HG03558 (cell line): ENCODE results near the gene MGAT5.

Source experiments
- ATAC-seq: cut with Tn5 transposase; IDR thresholded peaks from one replicate; pipeline ENCODE4 v1.9.1; 2021; ENCODE audit warnings: moderate number of reproducible peaks; ENCODE audit not compliant: unreplicated experiment; ENCODE audit errors: extremely low read depth

Gene MGAT5

DNA sequence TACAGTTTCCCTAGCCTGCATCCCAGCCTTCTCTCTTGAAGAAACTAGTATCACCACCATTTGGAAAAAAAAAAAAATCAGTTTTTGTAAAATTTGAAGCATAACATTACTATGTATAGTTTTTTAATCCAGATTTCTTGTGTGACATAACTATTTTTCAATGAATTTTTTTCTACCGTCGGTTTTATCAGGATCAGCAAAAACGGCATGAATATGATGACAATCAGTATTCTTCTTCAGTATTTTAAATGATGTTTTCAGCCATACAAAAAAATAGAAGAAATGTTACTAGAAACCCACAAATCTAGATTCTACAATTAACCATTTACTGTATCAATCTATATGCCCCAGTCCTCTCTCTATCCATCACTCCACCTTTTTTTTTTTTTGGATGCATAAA, 103.9 kb downstream of the MGAT5 start:
- ATAC-seq, result no peak

- no peak for ATAC-seq
These were observed 105.7 kb downstream of the MGAT5 start for GRCh38 chr2:134359367-134360081.

- ATAC-seq, result no peak
These were observed 107.0 kb downstream of the MGAT5 start for GRCh38 chr2:134360745-134361487.

- ATAC-seq, result no peak
These were observed 107.8 kb downstream of the MGAT5 start for GRCh38 chr2:134361648-134362047.

GRCh38 chr2:134362152-134362668, 108.3 kb downstream of the MGAT5 start:
- no peak for ATAC-seq

- no peak for ATAC-seq
These were observed 108.9 kb downstream of the MGAT5 start for GRCh38 chr2:134362740-134363139.

DNA sequence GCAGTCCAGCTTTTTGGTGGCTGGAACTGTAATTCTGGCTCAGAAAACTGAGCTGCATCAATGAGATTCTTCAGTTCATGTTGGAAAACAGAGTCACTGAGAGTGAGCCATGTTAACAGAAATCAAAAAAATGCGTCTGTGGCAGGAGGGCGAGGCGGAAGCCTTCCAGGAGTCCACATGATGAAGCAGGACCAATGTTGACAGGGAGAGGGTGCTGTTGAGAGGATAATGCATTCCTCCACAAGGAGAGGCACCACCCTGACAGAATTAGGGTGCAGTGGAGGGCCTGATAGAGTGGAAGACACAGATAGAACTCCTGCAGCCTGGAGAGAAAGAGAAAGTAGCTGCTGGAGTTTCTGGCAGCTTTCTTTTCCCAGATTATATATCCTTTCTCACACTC, 111.5 kb downstream of the MGAT5 start:
- no peak for ATAC-seq

DNA sequence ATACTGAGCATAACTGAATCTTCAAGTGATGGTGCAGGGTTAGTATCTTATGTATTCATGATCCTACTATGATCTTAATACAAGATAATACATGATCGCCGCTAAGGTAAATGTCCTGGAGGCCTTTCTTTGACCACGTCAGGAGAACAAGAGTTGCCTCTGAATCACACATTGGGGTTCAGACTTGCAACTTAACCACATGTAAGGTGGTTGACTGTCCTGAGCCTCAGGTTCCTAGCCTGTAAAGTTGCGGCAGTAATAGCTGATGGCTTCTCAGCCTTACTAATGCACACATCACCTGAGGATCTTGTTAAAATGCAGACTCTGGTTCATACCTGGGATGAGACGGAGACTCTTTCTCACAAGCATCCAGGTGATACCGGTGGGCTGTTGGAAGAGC, 112.5 kb downstream of the MGAT5 start:
- no peak for ATAC-seq

GRCh38 chr2:134367213-134367612, 113.3 kb downstream of the MGAT5 start:
- no peak for ATAC-seq

- no peak for ATAC-seq
These were observed 114.3 kb downstream of the MGAT5 start for GRCh38 chr2:134368009-134368817.

- no peak for ATAC-seq
These were observed 115.5 kb downstream of the MGAT5 start for GRCh38 chr2:134369220-134369902.

DNA sequence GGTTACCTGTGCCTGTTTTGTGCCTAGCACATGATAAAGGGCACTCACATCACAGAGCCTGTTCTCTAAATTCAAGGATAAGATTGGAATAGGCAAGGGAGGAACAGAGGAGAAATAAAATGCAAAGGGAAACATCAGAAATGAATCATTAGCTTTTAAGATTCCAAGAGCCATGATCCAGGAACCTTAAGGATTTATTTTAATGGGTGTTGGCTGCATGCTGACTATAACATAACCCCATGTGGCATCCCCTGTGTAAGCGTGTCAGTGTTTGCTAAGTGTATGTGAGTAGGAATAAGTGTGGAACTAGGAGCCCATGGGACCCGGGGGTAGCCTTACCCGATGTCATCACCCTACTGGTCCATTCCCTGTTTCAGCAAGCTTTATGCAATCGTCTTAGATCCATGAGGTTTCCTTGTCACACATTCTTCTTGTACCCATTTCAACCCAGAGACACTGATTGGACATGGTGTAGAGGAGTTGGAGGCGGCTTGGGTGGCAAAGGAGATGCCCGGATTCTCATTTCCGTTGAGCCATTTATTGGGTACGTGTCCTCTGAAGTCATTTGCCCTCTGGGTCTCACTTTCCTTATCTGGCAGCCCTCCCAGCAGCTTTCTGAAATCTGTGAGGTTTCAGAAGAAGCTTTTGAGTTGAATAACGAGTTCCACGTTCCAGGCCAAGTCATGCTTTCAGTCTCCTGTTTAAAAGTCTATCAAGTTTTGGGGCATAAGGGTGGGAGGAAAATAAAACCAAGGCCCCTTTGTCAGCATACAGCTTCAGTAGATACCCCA, 117.0 kb downstream of the MGAT5 start:
- ATAC-seq, result no peak

DNA sequence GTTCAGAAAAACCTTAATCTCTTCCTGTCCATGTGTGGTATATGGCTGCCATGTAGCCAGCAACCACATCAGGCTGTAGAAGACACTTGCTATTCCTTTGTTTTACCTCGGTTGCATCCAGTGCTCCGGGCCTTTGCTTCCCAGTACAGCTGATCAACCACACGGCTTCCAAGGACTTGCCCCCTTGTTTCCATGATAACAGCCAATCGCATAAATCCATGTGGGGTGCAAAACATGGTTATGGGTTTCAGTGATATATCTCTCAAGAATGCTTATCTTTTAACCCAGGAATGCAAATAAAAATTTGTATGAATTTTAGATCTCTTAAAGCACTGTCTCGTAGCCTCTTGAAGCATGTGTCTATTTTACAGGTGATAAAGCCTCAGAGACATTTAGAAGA, 118.3 kb downstream of the MGAT5 start:
- ATAC-seq, result no peak

DNA sequence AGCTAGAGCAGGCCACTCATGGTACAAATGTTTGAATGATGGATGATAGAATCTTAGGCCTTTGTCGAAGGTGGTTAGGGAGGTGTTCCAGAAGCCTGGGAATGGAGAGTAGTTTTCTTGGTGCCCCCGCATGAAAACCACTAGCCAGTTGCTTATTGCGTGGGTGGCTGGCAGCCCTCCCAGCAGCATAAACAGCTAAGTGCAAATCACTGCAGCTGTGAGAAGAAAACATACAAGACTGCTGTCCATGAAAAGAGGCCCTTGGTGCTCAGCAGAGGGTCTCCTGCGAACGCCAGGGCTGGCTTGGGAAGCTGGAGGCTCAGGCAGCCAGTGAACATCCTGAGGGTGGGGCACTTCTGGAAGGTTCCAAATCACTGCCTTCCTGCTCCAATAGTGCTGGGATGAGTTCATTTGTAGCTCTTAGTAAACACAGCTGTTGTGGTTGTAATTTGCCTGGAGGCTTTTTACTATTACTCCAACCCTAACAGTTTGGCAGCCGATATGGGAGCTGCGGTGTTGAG, 118.8 kb downstream of the MGAT5 start:
- ATAC-seq, result no peak

DNA sequence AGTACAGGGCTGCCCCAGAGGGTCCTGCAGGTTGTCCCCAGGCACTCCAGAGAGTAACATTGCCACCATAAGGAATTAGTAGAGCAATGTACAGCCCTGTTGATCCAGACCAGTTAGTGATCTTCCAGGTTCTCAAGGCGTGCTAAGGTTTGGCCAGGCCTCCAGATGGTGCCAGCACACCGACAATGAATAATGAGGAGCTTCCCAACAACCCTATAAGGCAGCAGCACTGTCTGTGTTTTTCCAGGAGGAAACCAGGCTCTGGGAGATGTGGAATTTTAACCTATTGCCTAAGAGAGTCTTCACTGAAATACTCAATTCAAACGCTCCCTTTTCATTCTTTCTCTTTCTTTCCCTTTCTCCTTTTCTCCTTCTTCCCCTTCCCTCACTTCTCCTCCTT, 122.1 kb downstream of the MGAT5 start:
- no peak for ATAC-seq

GRCh38 chr2:134377730-134378129, 123.9 kb downstream of the MGAT5 start:
- no peak for ATAC-seq

GRCh38 chr2:134379293-134379692, 125.4 kb downstream of the MGAT5 start:
- ATAC-seq, result no peak

GRCh38 chr2:134379722-134380121, 125.8 kb downstream of the MGAT5 start:
- ATAC-seq, result no peak

DNA sequence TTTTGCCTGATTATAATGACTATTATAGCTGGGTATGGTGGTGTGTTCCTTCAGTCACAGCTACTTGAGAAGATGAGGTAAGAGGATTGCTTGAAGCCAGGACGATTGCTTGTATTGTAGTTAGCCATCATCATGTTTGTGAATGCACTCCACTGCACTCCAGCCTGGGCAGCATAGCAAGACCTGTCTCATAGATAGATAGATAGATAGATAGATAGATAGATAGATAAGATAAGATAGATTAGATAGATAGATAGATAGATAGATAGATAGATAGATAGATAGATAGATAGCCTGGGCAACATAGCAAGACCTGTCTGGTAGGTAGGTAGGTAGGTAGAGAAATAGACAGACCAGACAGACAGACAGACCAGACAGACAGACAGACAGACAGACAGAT, 127.3 kb downstream of the MGAT5 start:
- no peak for ATAC-seq
